Ascending aorta (tissue), 2 donors: ENCODE measurements around the gene GARIN3. TPM values are rescaled to one million over a fixed set of nuclear protein-coding genes. Genes with fewer than 3 reads are reported as not detected.

Source experiments
- DNase-seq, 2 donors: peaks; one replicate each; pipeline ENCODE4 v3.0.0-alpha.2; 2019; ENCODE audit warnings: low spot score in 2 of 2
- H3K27ac ChIP-seq, 2 donors: fragments of 200-600 bp; sonication (generic); one replicate each; pipeline ENCODE4 v1.5.1; 2016 to 2017; ENCODE audit warnings: mild to moderate bottlenecking in 1 of 2
- H3K27me3 ChIP-seq: fragments of 200-600 bp; sonication (generic); one replicate; pipeline ENCODE4 v1.5.1; 2017
- H3K36me3 ChIP-seq, 2 donors: fragments of 200-600 bp; sonication (generic); one replicate each; pipeline ENCODE4 v1.5.1; 2016
- H3K4me1 ChIP-seq, 2 donors: fragments of 200-600 bp; sonication (generic); one replicate each; pipeline ENCODE4 v1.5.1; 2016 to 2017; ENCODE audit warnings: mild to moderate bottlenecking in 1 of 2
- H3K4me3 ChIP-seq, 2 donors: fragments of 200-600 bp; sonication (generic); one replicate each; pipeline ENCODE4 v1.5.1; 2016 to 2017; ENCODE audit warnings: mild to moderate bottlenecking in 1 of 2
- H3K9me3 ChIP-seq, 2 donors: fragments of 200-600 bp; sonication (generic); one replicate each; pipeline ENCODE4 v1.5.1; 2016
- intact Hi-C: fragments of 100-400 bp; cut with DNase I; formaldehyde crosslinking; loops from one replicate; pipeline ENCODE4 v1.15.1; 2023
- total RNA-seq: library from RNA; depleted of rRNA; stranded (reverse); fragments of >200 nt; gene quantifications from one replicate; pipeline ENCODE4 v1.1.0, GENCODE V29; 2016
- TF ChIP-seq, protein P1 (sequence below), 3 experiments: fragments of 200-600 bp in 2 of 3; fragments of 450-650 bp in 1 of 3; sonication (generic) in 2 of 3; IDR thresholded peaks; one replicate each; pipeline ENCODE4 v1.5.1; 2016 to 2019; ENCODE audit warnings: antibody characterized with exemption in 3 of 3, mild to moderate bottlenecking in 1 of 3, moderate library complexity in 1 of 3

Gene GARIN3
- total RNA-seq, 1 donor from 2014 or later, result not detected

DNA sequence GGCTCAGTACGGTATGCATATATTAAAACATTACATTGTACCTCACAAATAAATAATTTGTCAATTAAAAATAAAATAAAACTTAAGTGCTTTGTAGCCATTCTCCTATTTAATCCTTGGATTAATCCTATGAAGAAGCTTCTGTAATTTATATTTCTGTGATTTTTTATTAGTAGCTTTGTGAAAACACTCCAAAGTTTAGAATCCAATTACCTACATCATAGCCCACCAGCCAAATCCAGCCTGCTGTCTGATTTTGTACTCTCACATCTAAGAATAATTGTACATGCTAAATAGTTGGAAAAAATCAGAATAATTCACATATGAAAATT lies 33.8 kb downstream of the GARIN3 start:
- intact Hi-C loops, result no loop called here
- no peak for DNase-seq
- H3K9me3 ChIP-seq, result no peaks in the 10 kb centered on the region

DNA sequence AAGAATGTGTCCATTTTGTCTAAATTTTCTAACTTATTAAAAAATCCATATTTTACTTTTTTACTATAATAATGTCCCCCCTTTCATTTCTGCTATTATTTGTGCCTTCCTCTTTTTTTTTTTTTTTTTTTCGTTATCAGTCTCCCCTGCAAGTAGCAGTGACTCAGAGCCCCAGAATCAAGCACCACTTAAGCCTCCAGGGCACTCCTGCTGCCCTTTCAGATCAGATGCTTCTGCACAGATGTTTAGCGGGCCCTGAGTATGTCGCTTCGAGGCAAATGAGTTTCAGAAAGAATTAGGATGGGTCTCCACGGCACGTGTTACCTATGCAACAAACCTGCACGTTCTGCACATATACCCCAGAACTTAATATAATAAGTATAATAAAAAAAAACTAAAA lies 35.1 kb downstream of the GARIN3 start:
- intact Hi-C loops, result no loop called here
- no peaks in the 10 kb centered on the region for H3K9me3 ChIP-seq
- no peaks in the 10 kb centered on the region for H3K36me3 ChIP-seq
- TF ChIP-seq, protein P1, sequence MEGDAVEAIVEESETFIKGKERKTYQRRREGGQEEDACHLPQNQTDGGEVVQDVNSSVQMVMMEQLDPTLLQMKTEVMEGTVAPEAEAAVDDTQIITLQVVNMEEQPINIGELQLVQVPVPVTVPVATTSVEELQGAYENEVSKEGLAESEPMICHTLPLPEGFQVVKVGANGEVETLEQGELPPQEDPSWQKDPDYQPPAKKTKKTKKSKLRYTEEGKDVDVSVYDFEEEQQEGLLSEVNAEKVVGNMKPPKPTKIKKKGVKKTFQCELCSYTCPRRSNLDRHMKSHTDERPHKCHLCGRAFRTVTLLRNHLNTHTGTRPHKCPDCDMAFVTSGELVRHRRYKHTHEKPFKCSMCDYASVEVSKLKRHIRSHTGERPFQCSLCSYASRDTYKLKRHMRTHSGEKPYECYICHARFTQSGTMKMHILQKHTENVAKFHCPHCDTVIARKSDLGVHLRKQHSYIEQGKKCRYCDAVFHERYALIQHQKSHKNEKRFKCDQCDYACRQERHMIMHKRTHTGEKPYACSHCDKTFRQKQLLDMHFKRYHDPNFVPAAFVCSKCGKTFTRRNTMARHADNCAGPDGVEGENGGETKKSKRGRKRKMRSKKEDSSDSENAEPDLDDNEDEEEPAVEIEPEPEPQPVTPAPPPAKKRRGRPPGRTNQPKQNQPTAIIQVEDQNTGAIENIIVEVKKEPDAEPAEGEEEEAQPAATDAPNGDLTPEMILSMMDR (IDR thresholded peaks at IDR 0.05), result no peak
- no peaks in the 10 kb centered on the region for H3K27me3 ChIP-seq
- no peak for DNase-seq
- H3K4me3 ChIP-seq, result no peak overlapping the region
- no peaks in the 10 kb centered on the region for H3K4me1 ChIP-seq
- H3K27ac ChIP-seq, result no peak overlapping the region

More for the DNA sequence above, 33.8 kb downstream of the GARIN3 start:
- Histone ChIP-seq H3K36me3 (peaks cover 0 to 5% of the 10 kb centered on the region in 2 donors), H3K4me1 (no peaks in the 10 kb centered on the region), H3K27ac (no peak overlapping the region), H3K4me3 (no peak overlapping the region), H3K27me3 (no peaks in the 10 kb centered on the region)
- TF ChIP-seq, protein P1 (IDR thresholded peaks at IDR 0.05), result peak in 1 of 3 experiments; percentile 20

GRCh38 chr5:157121709-157122108 lies 44.4 kb downstream of the GARIN3 start:
- Histone ChIP-seq H3K27ac (no peak overlapping the region), H3K9me3 (peaks cover 8 to 14% of the 10 kb centered on the region in 2 donors), H3K27me3 (no peaks in the 10 kb centered on the region), H3K4me1 (no peaks in the 10 kb centered on the region), H3K36me3 (no peaks in the 10 kb centered on the region), H3K4me3 (no peak overlapping the region)
- TF ChIP-seq, protein P1 (IDR thresholded peaks at IDR 0.05), result no peak
- DNase-seq, result no peak
- intact Hi-C loops, result no loop called here

DNA sequence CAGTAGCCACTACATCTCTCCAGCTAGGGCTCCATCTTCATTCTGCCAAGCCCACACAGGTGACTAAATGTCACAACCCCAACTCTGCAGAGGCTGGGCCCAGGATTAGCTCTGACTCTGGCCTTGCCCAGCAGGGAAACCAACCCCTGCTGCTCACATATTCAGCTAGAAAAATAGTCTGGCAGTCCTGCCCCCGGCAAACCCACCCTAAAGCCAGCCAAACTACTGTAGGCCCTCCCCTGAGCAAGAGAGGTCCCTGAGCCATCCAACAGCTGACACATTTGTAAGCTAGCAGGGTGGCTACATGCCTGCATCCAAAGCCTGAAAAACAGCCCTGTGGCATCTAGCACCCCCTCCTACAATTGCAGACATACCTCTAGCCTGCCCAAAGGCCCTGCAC lies 46.0 kb downstream of the GARIN3 start:
- TF ChIP-seq, protein P1 (IDR thresholded peaks at IDR 0.05), result no peak
- Histone ChIP-seq H3K4me3 (no peak overlapping the region), H3K36me3 (no peaks in the 10 kb centered on the region), H3K4me1 (no peaks in the 10 kb centered on the region), H3K9me3 (peaks cover 8 to 14% of the 10 kb centered on the region in 2 donors), H3K27ac (no peak overlapping the region), H3K27me3 (no peaks in the 10 kb centered on the region)
- DNase-seq, result no peak
- intact Hi-C loops, result no loop called here

DNA sequence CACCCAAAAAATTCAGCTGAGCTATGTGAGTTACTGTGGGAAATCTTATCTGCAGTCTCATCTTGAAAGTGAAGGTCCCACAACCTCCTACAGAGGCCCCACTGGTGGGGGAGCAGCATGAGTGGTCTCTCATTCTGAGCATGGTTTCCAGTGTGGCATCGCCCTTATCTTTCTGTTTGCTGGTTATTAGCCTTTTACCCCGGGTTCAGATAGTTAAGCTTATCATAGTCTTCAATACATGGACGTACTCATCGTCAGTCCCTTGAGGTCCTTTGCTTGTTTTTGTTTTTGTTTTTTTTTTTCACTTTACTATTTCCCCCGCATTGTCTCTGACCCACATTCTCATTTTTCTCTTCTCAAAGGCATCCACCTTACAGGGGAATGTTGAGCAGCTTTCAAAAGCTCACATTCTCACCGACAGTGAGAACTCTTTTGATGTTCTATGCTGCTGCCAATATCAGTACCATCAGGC lies 49.5 kb downstream of the GARIN3 start:
- TF ChIP-seq, protein P1 (IDR thresholded peaks at IDR 0.05), result no peak
- Histone ChIP-seq H3K4me1 (no peaks in the 10 kb centered on the region), H3K27me3 (no peaks in the 10 kb centered on the region), H3K9me3 (peaks cover 0 to 7% of the 10 kb centered on the region in 2 donors), H3K4me3 (no peak overlapping the region), H3K36me3 (no peaks in the 10 kb centered on the region), H3K27ac (no peak overlapping the region)
- intact Hi-C loops, result no loop called here
- DNase-seq, result no peak

- intact Hi-C loops, result no loop called here
- no peak overlapping the region for H3K4me3 ChIP-seq
- no peak overlapping the region for H3K27ac ChIP-seq
- no peaks in the 10 kb centered on the region for H3K9me3 ChIP-seq
- no peaks in the 10 kb centered on the region for H3K36me3 ChIP-seq
- no peaks in the 10 kb centered on the region for H3K27me3 ChIP-seq
- no peak for DNase-seq
- no peaks in the 10 kb centered on the region for H3K4me1 ChIP-seq
- TF ChIP-seq, protein P1 (IDR thresholded peaks at IDR 0.05), result no peak
Observed at GRCh38 chr5:157115502-157115901, 50.6 kb downstream of the GARIN3 start.
